ENCODE results near the gene CGRRF1.

CGRRF1 gene

GRCh38 chr14:54572316-54572715, 62.6 kb downstream of the CGRRF1 start:
- no peak overlapping the region for H3K4me3 ChIP-seq (ENCODE audit: low read depth, low read length)
- TF ChIP-seq CTCF (IDR thresholded peaks at IDR 0.05; ENCODE audit: borderline replicate concordance, insufficient read depth, low read depth, low read length) = peak; percentile 38; the same call in 1 of the 2 replicates

- H3K4me3 ChIP-seq (ENCODE audit: low read depth, low read length) = no peak overlapping the region
- no peak for TF ChIP-seq CTCF (IDR thresholded peaks at IDR 0.05; ENCODE audit: borderline replicate concordance, insufficient read depth, low read depth, low read length)
These were observed 64.8 kb downstream of the CGRRF1 start for GRCh38 chr14:54574528-54574927.

DNA sequence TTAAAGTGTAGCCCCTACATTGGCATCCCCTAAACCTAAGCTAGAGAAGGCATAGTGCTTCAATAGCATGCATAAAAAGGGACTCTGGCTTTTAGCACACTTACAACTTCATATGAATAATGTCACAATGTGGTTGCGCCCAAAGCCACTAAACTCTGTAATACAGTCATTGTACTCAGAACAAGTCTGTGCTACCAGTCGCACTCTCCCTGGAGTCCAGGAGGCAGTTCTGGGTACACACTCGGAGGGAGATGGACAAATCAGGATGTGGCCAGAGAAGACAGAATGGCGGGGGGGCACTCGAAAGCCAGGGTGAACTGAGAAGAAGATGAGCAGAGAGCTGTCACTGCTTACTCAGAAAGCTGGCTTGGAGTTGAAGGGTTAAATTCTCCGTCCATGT, 67.8 kb downstream of the CGRRF1 start:
- TF ChIP-seq CTCF (IDR thresholded peaks at IDR 0.05; ENCODE audit: borderline replicate concordance, insufficient read depth, low read depth, low read length) = no peak

DNA sequence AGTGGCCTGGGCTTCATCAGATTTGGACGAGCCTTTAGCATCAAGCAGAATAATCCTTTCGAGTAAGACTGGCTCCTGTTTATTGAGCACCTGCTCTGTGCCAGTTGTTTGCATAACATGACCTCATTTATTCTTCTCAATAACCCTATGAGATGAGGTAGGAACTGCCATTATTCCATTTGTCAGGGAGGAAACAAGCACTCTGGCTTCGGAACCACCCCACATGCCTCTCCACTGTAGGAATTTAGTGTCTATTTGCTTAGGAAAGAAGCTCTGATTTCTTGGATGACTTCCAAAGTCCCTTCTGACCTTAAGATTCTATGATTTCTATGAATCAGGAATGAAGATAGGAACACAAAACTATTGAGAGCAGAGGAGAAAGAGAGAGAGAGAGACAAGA, 68.3 kb downstream of the CGRRF1 start:
- no peak overlapping the region for H3K4me3 ChIP-seq (ENCODE audit: low read depth, low read length)
- TF ChIP-seq CTCF (IDR thresholded peaks at IDR 0.05; ENCODE audit: borderline replicate concordance, insufficient read depth, low read depth, low read length) = no peak

More for the DNA sequence above, 67.8 kb downstream of the CGRRF1 start:
- H3K4me3 ChIP-seq (ENCODE audit: low read depth, low read length) = no peak overlapping the region

DNA sequence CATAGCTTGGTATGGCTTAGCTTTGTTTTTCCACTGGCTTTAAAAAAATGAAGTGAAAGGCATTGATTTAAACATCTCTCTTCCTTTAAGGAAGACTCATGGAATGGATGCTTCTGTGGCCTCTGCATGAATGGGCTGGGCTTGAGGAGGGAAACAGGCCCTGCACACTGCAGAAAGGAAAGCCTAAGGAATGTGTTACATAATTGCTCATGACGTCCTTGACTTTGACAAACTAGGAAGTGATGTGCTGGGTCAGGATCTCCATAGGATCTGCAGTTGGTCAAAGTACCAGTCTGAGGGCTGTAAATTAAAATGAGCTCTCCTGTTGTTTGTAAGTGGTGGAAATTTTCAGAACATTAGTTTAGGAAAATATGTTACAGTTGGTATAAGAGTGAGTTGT, 69.9 kb downstream of the CGRRF1 start:
- H3K4me3 ChIP-seq (ENCODE audit: low read depth, low read length) = no peak overlapping the region
- no peak for TF ChIP-seq CTCF (IDR thresholded peaks at IDR 0.05; ENCODE audit: borderline replicate concordance, insufficient read depth, low read depth, low read length)

DNA sequence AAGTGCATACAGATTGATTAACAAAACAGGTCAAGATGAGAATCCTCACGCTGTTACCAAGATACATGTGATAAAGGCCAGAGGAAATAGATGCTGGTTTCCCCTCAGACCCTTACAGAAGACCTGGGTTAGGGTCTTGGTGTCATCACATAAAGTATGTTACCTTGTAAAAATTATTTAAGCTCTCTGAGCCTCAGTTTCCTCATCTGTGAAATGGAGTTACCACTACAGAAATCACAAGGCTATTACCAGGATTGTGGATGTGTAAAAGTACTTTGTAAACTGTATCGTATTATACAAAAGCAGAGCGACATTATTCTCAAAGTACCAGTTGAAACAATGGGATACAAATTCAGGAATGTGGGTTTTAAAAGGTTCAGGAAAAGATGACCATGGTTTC, 71.2 kb downstream of the CGRRF1 start:
- TF ChIP-seq CTCF (IDR thresholded peaks at IDR 0.05; ENCODE audit: borderline replicate concordance, insufficient read depth, low read depth, low read length) = no peak
- H3K4me3 ChIP-seq (ENCODE audit: low read depth, low read length) = no peak overlapping the region

DNA sequence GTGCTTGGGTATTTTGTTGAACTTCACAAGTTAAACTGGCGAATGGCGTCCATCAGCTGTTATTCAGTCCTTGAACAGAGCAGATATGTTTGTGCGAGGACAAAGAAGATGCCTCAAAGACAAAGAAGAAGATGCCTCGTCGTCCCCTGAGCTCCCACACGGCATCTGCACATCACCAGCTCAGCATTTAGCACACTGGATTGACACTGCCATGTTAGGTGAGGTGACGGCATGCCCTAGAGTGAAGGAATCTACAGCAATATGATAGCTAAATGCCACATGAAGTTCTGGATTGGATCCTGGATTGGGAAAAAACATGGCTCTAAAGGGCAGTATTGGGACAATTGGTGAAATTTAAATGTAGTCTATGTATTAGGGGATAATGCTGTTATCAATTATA, 72.6 kb downstream of the CGRRF1 start:
- H3K4me3 ChIP-seq (ENCODE audit: low read depth, low read length) = no peak overlapping the region
- no peak for TF ChIP-seq CTCF (IDR thresholded peaks at IDR 0.05; ENCODE audit: borderline replicate concordance, insufficient read depth, low read depth, low read length)

Data from GM12875 (cell line).